GM15510 (cell line): ENCODE measurements around the gene KATNB1.

Source experiments
- POLR2A ChIP-seq: IDR thresholded peaks from 3 replicates; pipeline ENCODE4 v1.6.1; 2011; ENCODE audit warnings: borderline replicate concordance; ENCODE audit not compliant: insufficient read length; ENCODE audit errors: extremely low read depth

The KATNB1 gene

DNA sequence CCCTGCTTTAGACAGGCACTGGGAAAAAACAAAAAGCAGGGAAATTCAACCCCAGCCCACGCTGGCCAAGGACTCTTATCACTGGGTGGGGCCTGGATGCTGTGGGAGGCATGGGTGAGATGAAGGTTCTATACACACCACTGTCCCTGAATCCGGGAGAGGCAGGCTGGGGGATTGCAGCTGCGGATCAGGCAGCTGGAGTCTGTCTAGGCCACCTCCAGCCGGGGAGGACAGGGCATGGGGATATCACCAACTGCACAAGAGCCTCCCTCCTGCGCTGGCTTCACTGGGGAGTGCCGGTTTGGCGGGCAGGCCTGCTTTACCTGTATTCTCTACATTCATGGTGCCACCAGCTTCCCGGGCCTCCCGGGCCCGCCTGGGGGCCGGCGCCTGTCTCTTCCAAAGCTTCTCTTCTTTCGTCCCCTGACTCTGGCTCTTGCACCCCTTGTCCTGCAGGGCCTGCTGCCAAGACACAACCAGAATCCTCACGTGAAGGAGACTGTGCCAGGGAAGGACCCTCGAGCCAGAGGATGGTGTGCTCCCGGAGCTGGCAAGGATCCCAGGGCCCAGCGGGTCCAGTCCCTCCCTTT lies 52.8 kb downstream of the KATNB1 start:
- no peak for TF ChIP-seq POLR2A

DNA sequence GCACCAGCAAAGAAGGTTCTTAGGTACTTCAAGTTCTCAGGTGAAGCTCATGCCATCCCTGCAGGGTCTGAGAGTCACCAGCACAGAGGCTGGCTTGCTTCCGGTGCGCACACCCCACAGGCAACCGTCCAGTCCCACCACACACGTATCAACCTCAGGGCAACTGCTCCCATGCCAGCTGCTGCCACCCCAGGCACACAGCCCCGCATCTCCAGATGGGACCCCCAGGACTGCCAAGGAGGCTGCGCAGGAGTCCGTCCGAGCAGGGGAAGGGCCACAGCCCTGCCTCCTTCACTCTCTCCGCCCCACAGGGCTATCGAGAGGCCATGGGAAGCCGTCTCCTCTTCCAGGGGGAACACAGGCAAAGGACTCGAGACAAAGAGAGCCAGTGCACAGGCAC lies 53.4 kb downstream of the KATNB1 start:
- TF ChIP-seq POLR2A, result no peak

- no peak for TF ChIP-seq POLR2A
Measured at GRCh38 chr16:57791195-57791892, 55.8 kb downstream of the KATNB1 start.

- TF ChIP-seq POLR2A, result no peak
Measured at GRCh38 chr16:57791893-57792461, 56.4 kb downstream of the KATNB1 start.

- TF ChIP-seq POLR2A, result no peak
Measured at GRCh38 chr16:57794849-57795430, 59.4 kb downstream of the KATNB1 start.

DNA sequence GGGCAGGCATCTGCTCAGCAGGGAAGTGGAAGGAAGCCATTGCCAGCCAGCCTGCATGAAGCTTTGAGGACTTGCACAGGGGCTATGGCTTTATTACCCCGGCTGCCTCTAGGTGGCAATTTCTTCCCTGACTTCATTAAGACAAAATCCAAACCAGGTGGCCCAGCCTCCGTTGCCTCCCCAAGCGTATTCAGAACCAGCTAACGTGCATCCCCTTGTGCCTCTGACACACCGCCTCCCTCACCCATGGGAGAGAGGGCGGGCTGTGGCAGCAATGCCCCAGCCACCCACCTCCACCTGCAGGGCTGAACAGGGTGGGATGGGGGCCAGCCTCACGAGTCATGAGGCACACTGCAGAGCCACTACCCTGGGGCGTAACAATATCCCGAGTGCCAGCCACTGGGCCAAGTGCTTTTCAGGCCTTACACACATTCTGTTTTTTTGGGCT lies 59.9 kb downstream of the KATNB1 start:
- TF ChIP-seq POLR2A, result no peak

DNA sequence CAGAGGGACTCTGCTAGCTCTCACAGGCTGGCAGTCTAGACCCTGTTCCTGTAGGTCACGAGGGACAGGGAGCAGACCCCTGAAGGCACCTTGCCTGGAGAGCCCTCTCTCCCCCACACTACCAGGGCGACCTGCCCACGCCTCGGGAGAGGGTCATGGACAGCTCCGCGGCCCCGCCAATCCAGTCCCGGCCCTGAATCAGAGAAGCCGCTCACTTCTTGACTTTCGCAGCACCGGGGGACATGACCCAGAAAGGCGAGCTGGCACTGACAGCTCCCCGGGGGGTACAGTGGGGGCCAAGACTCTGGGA lies 61.6 kb downstream of the KATNB1 start:
- TF ChIP-seq POLR2A, result no peak

DNA sequence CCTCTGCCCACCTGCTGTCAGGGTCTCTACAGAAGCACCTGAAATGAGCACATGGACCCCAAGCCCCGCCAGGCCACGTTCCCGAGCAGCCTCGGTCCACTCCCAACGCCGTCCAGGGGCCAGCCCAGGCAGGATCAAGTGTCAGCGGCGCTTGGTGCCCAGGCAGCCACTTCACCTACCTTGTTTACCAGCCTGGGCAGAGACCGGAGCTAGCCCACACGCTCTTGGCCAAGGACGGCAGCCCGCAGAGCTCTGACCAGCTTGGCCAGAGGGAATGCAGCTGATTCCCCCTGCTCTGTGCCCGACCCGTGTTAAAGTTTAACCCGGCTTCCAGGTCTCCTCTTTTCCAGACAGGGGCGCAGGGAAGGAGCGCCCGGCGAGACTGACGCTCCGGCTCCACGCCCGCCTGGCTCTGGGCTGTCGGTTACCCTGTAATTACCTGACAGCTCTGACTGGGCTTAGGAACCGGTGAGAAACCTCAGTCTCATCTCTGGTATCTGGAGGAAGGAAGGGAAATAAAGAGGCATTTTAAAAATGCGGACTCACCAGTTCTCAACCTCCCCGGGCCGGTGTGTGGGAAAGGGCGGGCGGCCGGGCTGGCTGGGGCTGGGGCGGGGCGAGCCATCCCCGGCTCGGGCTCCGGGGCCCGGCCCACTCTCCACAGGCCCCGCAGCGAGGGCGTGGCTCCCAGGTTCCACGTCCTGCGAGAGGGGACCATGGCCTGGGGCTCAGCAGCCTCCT lies 62.1 kb downstream of the KATNB1 start:
- no peak for TF ChIP-seq POLR2A

DNA sequence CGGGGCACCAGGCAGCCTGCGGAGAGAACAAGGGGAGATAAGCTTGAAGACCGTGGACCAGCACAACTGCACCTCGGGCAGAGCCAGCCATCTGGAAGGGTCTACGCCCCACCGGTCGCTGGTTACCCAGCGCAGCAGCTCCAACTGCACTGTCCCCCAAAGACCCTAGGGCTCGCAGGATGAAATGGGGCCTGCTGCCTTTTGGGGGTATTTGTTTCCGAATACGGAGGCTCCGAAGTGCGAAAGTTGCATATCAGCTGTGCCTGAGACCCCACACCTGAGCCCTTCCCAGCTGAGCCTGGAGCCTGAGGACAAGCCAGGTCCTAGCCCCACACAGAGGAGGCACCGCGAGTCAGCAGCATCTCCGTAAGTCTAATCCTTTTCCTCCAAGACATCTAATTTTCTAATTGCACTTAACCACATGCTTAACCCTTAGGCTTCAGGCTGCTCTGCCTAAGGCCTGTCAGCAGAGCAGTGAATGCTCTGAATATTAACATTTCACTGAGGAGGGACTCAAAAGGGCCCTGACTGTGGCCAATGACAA lies 62.8 kb downstream of the KATNB1 start:
- no peak for TF ChIP-seq POLR2A

DNA sequence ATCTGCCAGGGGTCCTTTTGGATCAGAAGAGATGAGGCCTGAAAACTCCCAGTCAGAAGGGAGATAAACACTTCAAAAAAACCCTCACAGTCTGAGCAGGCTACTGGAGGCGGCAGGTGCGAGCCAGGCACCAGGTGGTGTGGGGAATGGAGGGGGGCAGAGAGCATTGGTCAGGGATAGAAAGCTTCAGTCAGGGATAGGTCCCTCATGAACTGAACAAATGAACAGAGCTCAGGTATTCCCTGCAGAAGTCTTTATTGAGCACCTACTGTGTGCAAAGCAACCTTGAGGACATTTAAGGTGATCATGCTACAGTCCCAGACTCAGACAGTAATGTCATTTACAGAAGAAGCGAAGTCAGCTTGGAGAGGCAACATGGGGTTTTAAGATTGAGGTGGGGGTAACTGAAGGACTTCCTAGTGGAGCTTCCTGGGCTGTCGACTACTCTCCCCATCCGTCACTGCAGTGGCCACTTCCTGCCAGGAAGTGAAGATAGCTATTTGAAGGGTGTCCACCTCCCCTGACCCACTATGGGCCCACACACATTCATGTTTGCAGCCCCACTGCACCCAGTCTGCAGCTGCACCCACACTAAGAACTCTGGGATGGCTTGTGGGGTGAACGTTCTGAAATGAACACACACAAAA lies 63.5 kb downstream of the KATNB1 start:
- TF ChIP-seq POLR2A, result no peak

GRCh38 chr16:57799600-57800199 lies 64.1 kb downstream of the KATNB1 start:
- TF ChIP-seq POLR2A, result no peak

- TF ChIP-seq POLR2A, result no peak
Measured at GRCh38 chr16:57800200-57801097, 64.9 kb downstream of the KATNB1 start.
